Subcutaneous adipose tissue (tissue), 4 donors: ENCODE results near the gene CD79B. TPM values are rescaled to one million over a fixed set of nuclear protein-coding genes. Genes with fewer than 3 reads are reported as not detected.

ENCODE experiments used
- total RNA-seq, 4 donors: library from RNA; depleted of rRNA; stranded (reverse); fragments of >200 nt; gene quantifications; one replicate each; pipeline ENCODE4 v1.1.0, GENCODE V29; 2016
- TF ChIP-seq, protein P1 (sequence below): fragments of 450-650 bp; IDR thresholded peaks from one replicate; pipeline ENCODE4 v1.5.1; 2016; ENCODE audit warnings: low read depth, mild to moderate bottlenecking, control low read depth, antibody characterized with exemption, moderate library complexity

CD79B gene
- total RNA-seq, 4 donors from 2014 or later: 3.1 to 4.6 (median 3.8) TPM

DNA sequence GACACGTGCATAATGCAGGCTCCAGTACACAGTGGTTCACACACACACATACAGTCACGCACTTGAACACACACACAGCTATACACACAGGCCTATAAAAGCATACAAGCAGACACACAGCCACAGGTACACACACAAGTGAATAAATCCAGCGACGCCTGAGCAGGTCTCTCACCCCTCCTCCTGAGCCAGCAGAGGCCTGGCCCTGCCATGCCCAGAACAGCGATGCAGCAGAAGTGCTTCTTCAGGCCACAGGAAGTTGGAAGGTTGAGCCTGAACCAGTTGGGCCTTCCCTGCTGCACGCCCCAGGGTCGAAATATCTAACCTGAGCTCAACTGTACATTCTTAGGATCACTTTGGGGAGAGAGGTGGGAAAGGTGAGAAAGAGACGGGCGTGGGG, 7.3 kb upstream of the CD79B start:
- TF ChIP-seq, protein P1, sequence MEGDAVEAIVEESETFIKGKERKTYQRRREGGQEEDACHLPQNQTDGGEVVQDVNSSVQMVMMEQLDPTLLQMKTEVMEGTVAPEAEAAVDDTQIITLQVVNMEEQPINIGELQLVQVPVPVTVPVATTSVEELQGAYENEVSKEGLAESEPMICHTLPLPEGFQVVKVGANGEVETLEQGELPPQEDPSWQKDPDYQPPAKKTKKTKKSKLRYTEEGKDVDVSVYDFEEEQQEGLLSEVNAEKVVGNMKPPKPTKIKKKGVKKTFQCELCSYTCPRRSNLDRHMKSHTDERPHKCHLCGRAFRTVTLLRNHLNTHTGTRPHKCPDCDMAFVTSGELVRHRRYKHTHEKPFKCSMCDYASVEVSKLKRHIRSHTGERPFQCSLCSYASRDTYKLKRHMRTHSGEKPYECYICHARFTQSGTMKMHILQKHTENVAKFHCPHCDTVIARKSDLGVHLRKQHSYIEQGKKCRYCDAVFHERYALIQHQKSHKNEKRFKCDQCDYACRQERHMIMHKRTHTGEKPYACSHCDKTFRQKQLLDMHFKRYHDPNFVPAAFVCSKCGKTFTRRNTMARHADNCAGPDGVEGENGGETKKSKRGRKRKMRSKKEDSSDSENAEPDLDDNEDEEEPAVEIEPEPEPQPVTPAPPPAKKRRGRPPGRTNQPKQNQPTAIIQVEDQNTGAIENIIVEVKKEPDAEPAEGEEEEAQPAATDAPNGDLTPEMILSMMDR: no peak

DNA sequence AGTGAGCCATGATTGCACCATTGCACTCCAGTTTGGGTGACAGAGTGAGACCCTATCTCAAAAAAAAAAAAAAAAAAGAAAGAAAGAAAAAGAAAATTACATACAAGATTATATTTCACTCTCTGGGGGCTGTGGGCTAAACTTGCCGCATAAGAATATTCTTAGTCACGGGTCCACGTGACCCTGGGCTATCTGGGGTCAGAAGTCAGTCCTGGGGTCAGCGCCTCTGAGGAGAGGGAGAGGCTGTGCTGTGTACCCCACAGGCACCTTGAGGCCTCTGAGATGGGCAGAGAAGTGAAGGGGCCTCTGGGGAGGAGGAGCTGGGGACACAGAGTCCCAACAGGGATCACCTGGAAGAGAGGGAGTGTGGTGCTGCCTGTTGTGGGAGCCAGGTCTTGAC, 5.8 kb upstream of the CD79B start:
- TF ChIP-seq, protein P1: no peak

DNA sequence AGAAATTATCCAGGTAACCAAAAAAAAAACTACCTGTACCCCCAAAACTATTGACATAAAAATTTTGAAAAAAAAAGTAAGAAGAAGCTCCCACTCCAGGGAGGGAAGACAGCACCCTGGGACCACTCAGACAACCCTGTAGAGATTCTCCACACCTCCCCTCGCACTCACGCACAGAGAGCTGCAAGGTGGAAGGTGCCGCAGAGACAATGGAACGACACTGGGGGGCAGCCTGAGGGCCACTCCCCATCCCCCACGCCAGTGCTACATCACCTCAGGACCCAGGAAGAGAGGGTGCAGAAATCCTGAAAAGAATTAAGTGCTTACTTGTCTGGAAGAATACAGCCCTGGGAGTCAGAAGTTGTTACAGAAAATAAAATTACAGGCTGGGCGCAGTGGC, 5.2 kb upstream of the CD79B start:
- TF ChIP-seq, protein P1: no peak

DNA sequence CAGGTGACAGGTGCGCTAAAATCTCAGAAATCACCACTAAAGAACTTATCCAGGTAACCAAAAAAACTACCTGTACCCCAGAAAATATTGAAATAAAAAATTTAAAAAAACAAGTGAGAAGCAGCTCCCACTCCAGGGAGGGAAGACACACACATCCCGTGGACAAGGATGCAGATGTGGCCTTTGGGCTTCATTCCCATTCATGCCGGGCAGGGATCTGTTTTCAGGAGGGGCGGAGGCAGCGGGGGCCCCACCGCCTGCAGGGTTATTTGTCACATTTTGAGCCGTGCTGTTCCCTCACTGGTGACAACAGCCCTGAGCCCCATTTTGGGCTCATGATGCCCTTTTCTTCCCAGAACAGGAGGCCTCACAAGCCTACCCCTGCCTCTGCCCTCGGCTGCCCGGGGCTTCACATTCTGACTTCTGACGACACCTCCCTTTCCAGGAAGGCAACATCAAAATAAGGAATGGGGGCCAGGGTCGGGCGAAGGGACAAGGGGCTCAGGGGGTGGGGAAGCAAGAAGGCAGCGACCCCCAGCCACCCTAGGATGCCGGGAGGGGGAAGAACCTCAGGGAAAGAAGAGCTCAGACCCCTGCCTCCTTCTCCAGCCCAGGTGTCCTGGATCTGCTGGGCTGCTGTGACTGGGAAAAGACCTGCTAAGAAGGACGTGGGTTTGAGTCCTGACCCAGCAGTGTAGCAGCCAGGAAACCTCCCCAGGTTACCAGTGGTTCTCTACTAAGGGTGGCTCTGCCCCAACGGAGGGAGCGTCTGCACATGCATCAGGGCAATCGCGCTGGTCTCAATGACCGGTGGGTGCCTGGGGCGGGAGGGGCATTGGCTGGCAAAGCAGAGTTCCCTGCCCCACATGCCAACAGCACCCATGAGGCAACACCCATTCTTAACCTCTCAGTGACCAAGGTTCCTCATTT, 2.3 kb upstream of the CD79B start:
- TF ChIP-seq, protein P1: no peak

DNA sequence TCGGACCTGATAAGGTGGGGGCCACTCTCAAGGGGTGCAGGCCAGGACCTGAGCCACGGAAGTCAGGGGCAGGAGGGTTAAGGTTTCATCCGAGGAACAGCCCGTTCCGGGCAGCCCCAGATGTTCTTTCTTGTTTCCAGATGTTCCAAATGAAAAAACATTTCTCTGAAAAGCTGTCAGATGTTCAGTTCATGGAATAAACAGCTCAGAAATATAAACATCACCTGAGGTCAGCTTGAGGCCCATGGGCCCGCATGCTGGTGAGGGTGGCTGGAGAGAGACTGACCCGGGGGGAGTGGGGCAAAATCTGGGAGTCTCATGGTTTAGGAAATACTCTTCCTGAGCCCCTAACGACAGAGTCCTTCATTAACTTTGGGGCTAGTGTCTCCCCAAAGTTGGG, 1.5 kb upstream of the CD79B start:
- TF ChIP-seq, protein P1: no peak

DNA sequence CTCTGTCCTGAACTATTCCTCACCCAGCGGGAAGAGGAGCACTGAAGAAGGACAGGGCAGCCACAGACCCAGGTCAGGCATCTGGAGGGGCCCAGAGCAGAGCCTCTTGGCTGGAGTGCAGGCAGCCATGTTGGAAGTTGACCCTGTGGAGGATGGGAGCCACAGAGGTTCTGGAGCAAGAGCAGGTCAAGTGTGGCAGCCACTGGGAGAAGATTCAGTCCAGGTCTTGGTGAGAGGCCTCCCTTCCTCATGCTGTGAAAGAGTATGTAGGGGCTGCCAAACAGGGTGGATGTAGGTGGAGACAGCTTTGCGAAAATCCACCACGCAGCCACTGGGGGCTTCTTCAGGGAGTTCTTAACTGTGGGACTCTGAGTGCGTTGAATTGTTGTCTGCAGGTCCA, 590 bp upstream of the CD79B start:
- TF ChIP-seq, protein P1: no peak

DNA sequence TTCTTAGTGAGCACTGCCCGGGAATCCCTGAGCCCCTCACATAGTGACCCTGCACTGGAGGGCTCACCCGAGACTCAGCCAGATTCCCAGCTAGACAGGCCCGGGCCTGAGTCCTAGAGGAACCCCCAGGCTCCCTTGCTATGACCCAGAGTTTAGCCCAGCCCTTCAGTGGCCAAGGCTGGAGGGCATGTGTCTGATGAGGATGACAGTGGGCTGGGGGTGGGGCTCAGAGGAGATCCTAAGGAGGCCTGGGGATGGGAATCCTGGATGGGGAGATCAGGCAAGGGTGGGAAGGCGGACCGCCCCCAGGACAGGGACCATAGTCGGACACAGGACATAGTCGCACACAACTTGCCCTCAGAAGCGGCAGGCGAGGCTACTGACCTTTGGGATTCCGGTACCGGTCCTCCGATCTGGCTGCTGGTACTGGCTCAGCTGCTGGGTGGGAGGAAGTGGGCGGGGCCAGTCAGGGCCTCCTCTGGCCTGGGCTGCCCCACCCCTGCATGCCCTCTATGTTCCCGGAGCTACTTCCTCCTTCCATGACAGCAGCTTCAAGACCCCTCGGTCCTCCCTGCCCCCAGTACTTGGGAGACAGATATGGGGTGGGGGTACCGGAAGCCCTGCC, 1.1 kb downstream of the CD79B start:
- TF ChIP-seq, protein P1: no peak
